Coronary artery (tissue), 2 donors: ENCODE data around the gene TFAM.

Experiments
- DNase-seq: peaks from one replicate; pipeline ENCODE4 v3.0.0-alpha.2; 2017; ENCODE audit warnings: low spot score
- H3K27ac ChIP-seq, 2 donors: fragments of 200-600 bp; sonication (generic); one replicate each; pipeline ENCODE4 v1.5.1; 2016 to 2019
- H3K4me3 ChIP-seq: fragments of 200-600 bp; sonication (generic); 2 replicates; pipeline ENCODE4 v1.5.1; 2016; ENCODE audit warnings: mild to moderate bottlenecking, moderate library complexity
- TF ChIP-seq, protein P1 (sequence below): fragments of 200-600 bp; sonication (generic); IDR thresholded peaks from one replicate; pipeline ENCODE4 v1.5.1; 2019; ENCODE audit warnings: antibody characterized with exemption

The TFAM gene

DNA sequence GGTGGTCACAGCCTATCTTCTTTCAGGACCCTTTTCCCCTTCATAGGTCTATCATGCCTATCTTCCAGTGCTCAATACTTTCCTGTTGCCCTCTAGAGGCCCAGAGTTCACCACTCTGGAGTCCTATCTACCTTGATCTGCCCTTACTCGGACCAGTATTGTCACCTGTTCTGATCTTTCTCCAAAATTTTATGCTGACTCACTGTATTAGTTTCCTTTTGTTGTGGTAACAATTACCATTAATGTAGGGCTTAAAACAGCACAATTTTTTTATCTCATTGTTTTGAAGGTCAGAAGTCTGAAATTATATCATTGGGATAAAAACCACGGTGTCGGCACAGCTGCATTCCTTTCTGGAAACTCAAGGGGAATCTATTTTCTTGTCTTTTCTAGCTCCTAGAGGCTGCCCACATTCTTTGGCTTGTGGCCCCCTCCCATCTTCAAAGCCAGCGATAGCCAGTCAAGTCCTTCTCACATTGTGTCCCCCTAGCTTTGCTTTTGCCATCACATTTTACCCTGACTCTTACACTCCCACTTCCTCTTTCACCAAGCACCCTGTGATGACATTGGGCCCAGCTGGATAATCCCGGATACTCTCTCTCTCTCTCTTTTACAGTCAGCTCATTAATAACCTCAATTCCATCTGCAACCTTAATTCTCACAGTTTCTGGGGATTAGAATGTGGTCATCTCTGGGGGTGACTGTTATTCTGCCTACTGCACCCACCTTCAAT is 54.6 kb downstream of the TFAM start:
- no peak for DNase-seq
- TF ChIP-seq, protein P1, sequence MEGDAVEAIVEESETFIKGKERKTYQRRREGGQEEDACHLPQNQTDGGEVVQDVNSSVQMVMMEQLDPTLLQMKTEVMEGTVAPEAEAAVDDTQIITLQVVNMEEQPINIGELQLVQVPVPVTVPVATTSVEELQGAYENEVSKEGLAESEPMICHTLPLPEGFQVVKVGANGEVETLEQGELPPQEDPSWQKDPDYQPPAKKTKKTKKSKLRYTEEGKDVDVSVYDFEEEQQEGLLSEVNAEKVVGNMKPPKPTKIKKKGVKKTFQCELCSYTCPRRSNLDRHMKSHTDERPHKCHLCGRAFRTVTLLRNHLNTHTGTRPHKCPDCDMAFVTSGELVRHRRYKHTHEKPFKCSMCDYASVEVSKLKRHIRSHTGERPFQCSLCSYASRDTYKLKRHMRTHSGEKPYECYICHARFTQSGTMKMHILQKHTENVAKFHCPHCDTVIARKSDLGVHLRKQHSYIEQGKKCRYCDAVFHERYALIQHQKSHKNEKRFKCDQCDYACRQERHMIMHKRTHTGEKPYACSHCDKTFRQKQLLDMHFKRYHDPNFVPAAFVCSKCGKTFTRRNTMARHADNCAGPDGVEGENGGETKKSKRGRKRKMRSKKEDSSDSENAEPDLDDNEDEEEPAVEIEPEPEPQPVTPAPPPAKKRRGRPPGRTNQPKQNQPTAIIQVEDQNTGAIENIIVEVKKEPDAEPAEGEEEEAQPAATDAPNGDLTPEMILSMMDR = no peak
- Histone ChIP-seq H3K27ac (no peak overlapping the region), H3K4me3 (no peak overlapping the region)

- Histone ChIP-seq H3K27ac (no peak overlapping the region), H3K4me3 (no peak overlapping the region)
- DNase-seq = no peak
- TF ChIP-seq, protein P1 = no peak
Measured at GRCh38 chr10:58440484-58440883, 55.3 kb downstream of the TFAM start.

- Histone ChIP-seq H3K4me3 (no peak overlapping the region), H3K27ac (no peak overlapping the region)
- TF ChIP-seq, protein P1 = no peak
- DNase-seq = no peak
Measured at GRCh38 chr10:58444321-58444720, 59.1 kb downstream of the TFAM start.

- no peak overlapping the region for H3K4me3 ChIP-seq
- TF ChIP-seq, protein P1 = no peak
- H3K27ac ChIP-seq = no peak overlapping the region
- DNase-seq = no peak
Measured at GRCh38 chr10:58444876-58445275, 59.7 kb downstream of the TFAM start.

DNA sequence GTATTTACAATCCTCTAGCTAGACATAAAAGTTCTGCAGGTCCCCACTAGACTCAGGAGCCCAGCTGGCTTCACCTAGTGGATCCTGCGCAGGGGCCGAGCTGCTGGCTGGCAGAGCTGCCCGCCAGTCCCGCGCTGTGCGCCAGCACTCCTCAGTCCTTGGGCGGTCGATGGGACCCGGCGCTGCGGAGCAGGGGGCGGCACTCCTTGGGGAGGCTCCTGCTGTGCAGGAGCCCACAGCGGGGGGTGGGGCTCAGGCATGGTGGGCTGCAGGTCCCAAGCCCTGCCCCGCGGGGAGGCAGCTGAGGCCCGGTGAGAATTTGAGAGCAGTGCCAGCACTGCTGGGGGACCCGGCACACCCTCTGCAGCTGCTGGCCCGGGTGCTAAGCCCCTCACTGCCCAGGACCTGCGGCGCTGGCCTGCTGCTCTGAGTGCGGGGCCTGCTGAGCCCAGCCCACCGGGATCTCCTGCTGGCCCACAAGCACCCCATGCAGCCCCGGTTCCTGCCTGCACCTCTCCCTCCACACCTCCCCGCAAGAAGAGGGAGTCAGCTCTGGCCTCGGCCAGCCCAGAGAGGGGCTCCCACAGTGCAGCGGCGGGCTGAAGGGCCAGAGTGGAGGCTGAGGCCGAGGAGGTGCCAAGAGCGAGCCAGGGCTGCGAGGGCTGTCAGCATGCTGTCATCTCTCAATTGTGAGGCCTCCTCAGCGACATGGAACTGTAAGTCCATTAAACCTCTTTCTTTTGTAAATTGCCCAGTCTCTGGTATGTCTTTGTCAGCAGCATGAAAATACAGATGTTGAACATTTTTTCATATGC is 63.1 kb downstream of the TFAM start:
- Histone ChIP-seq H3K4me3 (no peak overlapping the region), H3K27ac (no peak overlapping the region)
- DNase-seq = no peak
- TF ChIP-seq, protein P1 = no peak
